WTC11 (cell line): Measurements from ENCODE around the gene PLEKHG5.

Source experiments
- ETV6 ChIP-seq: sonication (generic); formaldehyde crosslinking; IDR thresholded peaks from 2 replicates; pipeline ENCODE4 v1.8.1; 2022; ENCODE audit warnings: mild to moderate bottlenecking, missing genetic modification reagents
- FOXJ3 ChIP-seq: sonication (generic); formaldehyde crosslinking; IDR thresholded peaks from 2 replicates; pipeline ENCODE4 v1.9.0; 2021; ENCODE audit warnings: missing genetic modification reagents, mild to moderate bottlenecking, borderline replicate concordance
- TF ChIP-seq, protein P1 (sequence below): sonication (generic); formaldehyde crosslinking; IDR thresholded peaks from 2 replicates; pipeline ENCODE4 v1.8.1; 2023; ENCODE audit warnings: mild to moderate bottlenecking, missing genetic modification reagents, moderate library complexity
- TF ChIP-seq, protein P2 (sequence below): fragments of 200-600 bp; IDR thresholded peaks from 2 replicates; pipeline ENCODE4 v1.8.0; 2022; ENCODE audit warnings: antibody characterized with exemption

DNA sequence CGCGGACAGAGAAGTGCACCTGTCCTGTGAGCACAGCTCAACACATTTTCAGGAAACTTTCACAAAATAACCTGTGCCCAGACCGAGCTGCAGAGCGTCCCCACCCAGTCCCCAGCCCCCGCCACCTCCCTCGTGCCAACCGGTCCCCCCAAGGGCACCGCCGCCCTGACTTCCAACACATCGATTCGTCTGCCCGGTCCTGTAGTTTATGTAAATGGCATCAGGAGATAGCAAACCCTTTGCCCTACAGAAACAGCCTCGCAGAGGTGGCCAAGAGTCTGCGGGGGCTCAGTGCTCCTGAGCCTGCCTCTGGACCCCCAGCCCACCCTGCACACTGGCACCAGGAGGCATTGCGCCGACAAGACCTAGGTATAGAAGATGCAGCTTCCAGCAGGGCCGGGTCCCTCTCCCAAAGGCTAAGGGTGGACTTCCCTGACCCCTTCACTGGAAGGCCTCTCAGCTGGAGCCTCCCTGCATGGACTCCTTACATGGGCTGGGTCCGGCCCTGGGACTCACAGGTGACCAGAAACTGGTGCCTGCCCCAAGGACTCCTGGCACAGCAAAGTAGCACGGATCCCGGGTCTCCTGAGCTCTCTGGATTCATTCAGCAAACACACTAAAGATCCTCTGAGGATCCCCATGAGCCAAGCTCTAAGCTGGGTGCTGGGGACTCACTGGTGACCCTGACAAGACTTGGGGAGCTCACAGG lies 6.6 kb upstream of the PLEKHG5 start:
- TF ChIP-seq, protein P1, sequence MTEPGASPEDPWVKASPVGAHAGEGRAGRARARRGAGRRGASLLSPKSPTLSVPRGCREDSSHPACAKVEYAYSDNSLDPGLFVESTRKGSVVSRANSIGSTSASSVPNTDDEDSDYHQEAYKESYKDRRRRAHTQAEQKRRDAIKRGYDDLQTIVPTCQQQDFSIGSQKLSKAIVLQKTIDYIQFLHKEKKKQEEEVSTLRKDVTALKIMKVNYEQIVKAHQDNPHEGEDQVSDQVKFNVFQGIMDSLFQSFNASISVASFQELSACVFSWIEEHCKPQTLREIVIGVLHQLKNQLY (CRISPR knock-in tag): no peak
- TF ChIP-seq, protein P2, sequence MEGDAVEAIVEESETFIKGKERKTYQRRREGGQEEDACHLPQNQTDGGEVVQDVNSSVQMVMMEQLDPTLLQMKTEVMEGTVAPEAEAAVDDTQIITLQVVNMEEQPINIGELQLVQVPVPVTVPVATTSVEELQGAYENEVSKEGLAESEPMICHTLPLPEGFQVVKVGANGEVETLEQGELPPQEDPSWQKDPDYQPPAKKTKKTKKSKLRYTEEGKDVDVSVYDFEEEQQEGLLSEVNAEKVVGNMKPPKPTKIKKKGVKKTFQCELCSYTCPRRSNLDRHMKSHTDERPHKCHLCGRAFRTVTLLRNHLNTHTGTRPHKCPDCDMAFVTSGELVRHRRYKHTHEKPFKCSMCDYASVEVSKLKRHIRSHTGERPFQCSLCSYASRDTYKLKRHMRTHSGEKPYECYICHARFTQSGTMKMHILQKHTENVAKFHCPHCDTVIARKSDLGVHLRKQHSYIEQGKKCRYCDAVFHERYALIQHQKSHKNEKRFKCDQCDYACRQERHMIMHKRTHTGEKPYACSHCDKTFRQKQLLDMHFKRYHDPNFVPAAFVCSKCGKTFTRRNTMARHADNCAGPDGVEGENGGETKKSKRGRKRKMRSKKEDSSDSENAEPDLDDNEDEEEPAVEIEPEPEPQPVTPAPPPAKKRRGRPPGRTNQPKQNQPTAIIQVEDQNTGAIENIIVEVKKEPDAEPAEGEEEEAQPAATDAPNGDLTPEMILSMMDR: no peak
- TF ChIP-seq ETV6 (CRISPR knock-in tag) (no peak), FOXJ3 (CRISPR knock-in tag) (no peak)
